Frontal cortex (tissue), 4 donors: ENCODE results near the gene ABCB8. TPM values are rescaled to one million over a fixed set of nuclear protein-coding genes. Genes with fewer than 3 reads are reported as not detected.
"Not testable (repeated sequence)": the region's sequence is repeated elsewhere in the genome, so short reads cannot be mapped to it uniquely, and the experiment has no call there.

Source experiments
- DNase-seq, 2 donors: peaks; one replicate each; pipeline ENCODE4 v3.0.0; 2012; ENCODE audit warnings: low spot score in 2 of 2
- FAIRE-seq: peaks from 2 replicates; lab custom pipeline; 2012; peaks lifted over from hg19 to GRCh38; lab: Jason Lieb, UNC
- total RNA-seq: library from RNA; depleted of rRNA; stranded (reverse); fragments of >200 nt; gene quantifications from one replicate; pipeline ENCODE4 v1.2.3, GENCODE V29; 2014
- donor health status: control.
- donor health status: control.
- donor health status: control.

The ABCB8 gene
- total RNA-seq, 1 donor from 2014 or later = 22.8 TPM

DNA sequence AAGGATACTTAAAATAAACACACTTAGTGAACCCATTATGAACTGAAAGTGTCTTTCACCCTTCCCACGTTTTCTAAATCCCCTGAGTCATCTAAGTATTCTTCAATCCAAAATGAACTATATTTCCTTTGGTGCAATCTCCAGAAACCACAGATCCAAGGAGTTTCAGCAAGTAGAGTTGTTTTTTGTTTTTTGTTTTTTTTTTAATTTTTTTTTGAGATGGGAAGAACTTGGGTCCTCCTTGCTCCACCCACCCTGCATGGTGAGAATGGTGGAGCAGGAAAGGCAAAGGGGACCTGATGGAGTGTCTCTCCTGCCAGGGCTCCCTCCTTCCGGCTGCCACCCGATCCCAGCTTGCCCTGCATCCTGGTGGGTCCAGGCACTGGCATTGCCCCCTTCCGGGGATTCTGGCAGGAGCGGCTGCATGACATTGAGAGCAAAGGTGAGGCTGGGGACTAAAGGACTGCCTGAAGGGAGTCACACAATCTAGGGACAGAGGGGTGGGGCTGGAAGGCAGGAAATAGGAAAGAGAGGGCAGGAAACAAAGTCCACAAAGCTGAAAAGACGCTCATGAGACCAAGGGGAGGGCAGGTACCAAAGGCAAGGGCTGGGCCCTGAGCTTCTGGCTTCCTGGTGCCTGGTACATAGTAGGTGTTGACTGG lies 16.1 kb upstream of the ABCB8 start:
- no peak for DNase-seq
- no peak for FAIRE-seq

DNA sequence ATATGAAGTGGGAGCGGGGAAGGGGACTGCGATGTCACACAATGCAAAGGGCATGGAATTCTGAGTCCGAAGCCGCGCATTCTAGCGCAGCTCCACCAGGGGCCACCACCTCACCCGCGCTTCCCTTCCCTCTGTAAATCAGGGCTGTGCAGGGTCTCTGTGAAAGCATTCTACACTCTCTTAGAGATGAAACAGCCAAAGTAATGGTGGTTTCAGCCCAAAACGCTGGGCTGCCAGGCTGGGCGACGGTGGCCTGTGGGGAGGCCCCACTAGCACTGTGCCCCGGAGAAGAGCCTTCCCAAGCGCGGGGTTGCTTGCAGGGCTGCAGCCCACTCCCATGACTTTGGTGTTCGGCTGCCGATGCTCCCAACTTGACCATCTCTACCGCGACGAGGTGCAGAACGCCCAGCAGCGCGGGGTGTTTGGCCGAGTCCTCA lies 15.3 kb upstream of the ABCB8 start:
- no peak for FAIRE-seq
- peak in 1 of 2 donors; percentile 62 for DNase-seq

DNA sequence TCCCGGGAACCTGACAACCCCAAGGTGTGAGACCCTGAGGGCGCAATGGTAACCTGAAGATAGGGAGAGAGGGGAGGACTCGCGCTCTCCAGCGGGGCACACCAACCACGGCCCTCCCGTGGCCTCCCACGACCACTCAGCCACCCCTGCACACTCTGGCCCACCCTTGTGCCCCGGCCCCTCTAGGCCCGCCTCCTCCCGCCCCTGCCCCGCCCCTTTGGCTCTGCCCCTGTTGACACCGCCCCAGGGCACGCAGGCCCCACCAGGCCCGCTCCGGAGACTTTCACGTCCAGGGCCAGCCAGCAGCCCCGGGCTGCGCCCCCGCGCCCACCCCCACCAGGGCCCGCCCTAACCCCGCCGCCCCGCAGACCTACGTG lies 14.9 kb upstream of the ABCB8 start:
- DNase-seq (no peak), FAIRE-seq (no peak)

DNA sequence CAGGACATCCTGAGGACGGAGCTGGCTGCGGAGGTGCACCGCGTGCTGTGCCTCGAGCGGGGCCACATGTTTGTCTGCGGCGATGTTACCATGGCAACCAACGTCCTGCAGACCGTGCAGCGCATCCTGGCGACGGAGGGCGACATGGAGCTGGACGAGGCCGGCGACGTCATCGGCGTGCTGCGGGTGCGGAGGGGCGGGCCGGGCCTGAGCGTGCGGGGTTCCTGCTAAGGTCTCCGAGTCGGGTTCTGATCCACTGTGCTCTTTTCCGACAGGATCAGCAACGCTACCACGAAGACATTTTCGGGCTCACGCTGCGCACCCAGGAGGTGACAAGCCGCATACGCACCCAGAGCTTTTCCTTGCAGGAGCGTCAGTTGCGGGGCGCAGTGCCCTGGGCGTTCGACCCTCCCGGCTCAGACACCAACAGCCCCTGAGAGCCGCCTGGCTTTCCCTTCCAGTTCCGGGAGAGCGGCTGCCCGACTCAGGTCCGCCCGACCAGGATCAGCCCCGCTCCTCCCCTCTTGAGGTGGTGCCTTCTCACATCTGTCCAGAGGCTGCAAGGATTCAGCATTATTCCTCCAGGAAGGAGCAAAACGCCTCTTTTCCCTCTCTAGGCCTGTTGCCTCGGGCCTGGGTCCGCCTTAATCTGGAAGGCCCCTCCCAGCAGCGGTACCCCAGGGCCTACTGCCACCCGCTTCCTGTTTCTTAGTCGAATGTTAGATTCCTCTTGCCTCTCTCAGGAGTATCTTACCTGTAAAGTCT lies 14.3 kb upstream of the ABCB8 start:
- DNase-seq = peak; percentile 78 to 86
- FAIRE-seq = no peak

DNA sequence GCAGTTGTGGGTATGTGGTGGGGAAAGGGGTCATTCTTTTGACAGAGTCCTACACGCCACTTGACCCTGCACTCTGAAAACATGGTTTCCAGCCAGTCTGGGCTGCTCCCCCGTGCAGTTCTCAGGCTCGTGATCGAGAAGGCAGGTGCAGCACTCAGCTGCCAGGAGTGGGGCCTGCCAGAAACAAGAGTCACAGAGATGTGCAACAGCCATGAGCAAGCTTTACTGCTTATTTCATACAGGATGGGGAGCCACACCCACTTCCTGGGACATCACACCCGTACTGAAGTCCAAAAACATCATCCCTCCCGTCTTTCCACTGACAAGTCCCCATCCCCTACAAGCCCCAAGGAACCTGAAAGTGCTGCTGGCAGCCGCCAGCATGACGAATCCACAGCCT lies 13.3 kb upstream of the ABCB8 start:
- FAIRE-seq (no peak), DNase-seq (no peak)

GRCh38 chr7:151015967-151016366 lies 12.3 kb upstream of the ABCB8 start:
- no peak for FAIRE-seq

DNA sequence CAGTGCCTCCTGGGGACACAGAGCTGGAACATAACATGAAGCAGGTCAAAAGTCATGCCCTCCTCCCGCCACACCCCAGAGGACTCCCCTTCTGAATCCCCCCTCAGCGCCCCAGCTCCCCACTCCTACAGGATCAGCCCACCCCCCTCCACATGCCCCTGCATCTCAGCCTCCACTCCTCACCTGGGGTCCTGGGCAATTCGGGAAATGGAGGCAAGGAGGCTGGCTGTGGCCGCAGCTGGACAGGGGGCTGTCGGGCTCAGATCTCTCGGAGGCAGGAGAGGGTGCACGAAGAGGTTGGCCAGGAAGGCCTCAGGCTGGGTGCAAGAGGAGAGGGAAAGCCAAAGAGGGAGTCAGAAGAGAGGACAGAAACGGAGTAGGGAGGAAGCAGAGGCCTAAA lies 11.7 kb upstream of the ABCB8 start:
- DNase-seq (no peak), FAIRE-seq (no peak)

More at GRCh38 chr7:151015967-151016366, 12.3 kb upstream of the ABCB8 start:
- no peak for DNase-seq

DNA sequence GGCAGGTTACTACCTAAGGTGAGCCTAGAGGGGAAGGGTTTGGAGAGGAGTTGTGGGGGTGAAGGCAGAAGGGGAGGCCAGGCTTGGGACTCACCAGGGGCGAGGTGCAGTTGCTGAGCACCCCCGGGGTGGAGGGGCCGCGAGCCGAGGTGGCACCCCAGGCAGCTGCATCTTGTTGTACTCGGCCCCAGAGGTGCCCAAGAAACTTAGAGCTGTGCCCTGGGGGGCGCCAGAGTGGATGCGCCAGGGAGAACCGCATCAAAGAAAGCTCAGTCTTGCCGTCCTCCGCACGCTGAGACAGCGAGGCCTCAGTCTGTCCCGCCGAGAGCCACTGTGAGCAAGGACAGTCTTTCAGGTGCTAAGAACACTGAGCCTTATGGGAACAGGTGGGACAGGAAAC lies 11.3 kb upstream of the ABCB8 start:
- FAIRE-seq (no peak), DNase-seq (no peak)

DNA sequence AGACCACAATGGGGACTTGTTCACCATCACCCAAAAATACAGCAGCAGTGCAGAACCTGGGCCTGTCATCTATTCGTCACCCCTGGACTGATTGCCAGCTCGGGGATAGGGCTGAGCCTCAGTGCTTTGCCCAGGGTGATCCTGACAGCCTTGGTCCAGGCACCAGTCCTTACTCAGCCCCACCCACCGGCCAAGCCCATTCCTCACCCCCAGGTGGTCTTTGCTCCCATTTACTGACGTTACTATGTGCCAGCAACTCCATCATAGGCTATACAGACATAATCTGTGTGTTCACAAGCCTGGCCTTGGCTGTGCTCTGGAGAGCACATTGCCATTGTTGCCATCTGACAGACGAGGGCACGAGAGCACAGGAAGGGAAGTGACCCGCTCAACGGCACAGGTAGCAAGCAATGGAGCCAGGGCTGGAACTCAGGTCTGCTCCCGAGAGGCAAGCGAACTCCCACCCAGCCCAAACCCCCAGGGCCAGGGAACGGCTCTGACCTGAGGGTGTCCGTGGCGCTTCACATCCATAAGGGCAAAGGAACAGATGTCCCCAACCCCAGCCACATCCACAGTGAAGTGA lies 10.8 kb upstream of the ABCB8 start:
- no peak for FAIRE-seq
- no peak for DNase-seq

DNA sequence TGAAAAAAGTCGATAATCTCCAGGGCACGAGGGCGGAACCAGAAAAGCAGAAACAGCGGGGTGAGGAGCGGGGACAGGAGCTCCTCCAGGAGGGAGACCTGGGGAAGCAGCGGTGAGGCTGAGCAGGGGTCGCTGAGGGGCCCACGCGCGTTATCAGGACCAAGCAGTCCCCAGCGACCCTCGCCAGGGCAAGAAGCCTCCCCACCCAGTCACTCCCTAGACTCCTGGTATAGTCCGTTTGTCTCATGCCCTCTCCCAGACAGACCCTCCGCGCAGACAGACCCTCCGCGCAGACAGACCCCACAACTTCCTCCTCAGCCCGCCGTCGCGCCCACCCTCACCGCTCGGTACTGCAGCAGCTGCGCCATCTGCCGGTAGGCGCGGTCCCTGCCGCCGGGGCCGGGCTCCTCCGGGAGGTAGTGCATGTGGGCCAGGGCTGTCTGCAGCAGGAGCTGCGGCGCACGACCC lies 10.3 kb upstream of the ABCB8 start:
- FAIRE-seq (no peak), DNase-seq (peak; percentile 66 to 75)

- FAIRE-seq = no peak
- DNase-seq = no peak
Observed at GRCh38 chr7:151018421-151019129, 9.7 kb upstream of the ABCB8 start.

DNA sequence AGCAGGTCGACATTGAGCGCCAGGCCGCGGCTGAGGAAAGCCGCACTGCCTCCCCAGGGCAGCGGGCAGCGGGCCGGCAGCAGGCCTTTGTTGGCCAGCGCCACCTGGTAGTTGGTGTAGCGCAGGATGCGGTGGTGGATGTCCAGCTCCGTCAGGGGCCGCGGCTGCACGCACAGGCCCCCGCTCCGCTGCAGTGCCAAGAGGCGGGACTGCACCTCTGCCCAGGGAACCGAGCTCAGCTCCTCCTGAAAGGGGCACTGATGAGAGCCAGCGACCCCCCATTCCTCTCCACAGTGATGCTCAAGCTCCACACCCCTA lies 9.2 kb upstream of the ABCB8 start:
- DNase-seq (no peak), FAIRE-seq (no peak)

GRCh38 chr7:151020231-151020630 lies 8.0 kb upstream of the ABCB8 start:
- FAIRE-seq (no peak), DNase-seq (no peak)

DNA sequence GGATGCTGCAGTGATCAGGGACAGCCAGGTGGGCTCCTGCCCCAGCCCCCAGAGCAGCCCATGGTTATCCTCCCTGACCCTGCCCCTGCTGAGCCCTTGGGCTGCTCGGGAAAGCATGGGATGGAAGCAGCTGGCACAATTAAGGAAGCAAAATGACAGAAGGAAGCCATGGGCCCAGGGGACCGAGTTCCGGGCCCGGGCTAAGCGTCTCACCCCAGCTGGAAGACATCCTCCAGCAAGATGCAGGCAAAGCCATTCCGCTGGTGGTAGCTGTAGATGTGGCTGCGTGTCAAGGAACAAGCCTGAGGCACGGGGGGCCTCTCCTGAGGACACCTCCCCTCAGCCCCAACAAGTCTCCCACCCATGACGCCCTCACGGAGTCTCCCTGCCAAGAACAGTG lies 5.0 kb upstream of the ABCB8 start:
- FAIRE-seq (no peak), DNase-seq (no peak)

DNA sequence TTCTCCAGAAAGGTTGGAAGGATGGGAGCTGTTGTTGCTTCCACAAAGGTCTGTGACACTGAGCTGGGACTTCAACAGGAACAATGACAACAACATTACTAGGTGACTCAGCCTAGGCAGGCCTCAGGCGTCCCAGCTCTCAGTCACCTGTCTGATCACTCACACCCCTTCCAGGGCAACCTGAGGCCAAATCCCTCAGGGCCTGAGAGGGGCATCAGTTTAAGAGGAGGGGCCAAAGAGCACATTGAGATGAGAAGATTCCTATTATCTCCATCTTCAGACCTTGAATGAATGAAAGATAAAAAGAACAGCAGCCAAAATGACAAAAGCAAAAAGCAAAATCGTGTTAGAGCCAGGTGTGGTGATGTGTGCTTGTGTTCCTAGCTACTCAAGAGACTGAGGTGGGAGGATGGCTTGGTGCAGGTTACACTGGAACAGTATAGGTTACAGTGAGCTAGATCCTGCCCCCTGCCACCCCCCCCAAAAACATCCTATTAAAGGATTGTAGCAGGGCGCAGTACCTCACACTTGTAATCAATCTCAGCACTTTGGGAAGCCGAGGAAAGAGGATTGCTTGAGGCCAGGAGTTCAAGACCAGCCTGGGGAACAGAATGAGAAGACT lies 3.7 kb upstream of the ABCB8 start, which contains the start of gene ATG9B:
Gene ATG9B, minus strand, starts transcription at position 60 of the 622 bp plus-strand sequence. CDS start 71 bp downstream, outside the sequence.
- no peak for DNase-seq
- no peak for FAIRE-seq

- DNase-seq = no peak
- FAIRE-seq = no peak
Observed at GRCh38 chr7:151025924-151026671, 2.2 kb upstream of the ABCB8 start.

DNA sequence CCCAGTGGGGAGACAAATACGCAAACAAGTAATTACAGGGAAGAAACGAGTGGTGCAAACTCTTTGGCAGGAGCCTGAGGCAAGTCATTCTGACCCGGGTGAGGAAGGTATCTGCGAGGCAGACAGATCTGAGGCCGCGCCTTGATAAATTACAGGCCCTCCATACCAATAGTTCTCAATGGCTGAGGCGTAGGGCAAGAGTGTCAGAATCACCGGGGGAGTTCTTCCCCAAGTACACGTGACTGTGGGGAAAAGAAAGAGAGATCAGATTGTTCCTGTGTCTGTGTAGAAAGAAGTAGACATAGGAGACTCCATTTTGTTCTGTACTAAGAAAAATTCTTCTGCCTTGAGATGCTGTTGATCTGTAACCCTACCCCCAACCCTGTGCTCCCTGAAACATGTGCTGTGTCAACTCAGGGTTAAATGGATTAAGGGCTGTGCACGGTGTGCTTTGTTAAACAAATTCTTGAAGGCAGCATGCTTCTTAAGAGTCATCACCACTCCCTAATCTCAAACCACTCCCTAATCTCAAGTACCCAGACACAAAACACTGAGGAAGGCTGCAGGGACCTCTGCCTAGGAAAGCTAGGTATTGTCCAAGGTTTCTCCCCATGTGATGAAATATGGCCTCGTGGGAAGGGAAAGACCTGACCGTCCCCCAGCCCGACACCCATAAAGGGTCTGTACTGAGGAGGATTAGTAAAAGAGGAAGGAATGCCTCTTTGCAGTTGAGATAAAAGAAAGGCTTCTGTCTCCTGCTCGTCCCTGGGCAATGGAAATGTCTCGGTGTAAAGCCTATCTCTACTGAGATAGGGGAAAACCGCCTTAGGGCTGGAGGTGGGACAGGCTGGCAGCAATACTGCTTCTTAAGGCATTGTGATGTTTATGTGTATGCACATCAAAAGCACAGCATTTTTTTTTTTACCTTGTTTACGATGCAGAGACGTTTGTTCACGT lies 1.2 kb upstream of the ABCB8 start:
- not testable (repeated sequence) for FAIRE-seq, DNase-seq

DNA sequence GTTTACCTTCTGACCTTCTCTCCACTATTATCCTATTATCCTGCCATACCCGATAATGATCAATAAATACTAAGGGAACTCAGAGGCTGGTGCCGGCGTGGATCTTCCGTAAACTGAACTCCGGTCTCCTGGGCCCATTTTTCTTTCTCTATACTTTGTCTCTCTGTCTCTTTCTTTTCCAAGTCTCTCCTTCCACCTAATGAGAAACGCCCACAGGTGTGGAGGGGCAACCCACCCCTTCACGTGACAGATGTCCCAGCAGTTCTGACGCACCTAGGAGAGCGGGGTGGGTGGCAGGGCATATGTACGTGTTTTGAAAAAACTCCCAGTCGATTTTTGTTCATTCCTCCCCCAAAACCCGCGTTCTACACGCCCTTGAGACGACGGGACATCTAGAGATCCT lies 521 bp upstream of the ABCB8 start:
- not testable (repeated sequence) for FAIRE-seq

More for the DNA sequence above, 521 bp upstream of the ABCB8 start:
- DNase-seq = not testable (repeated sequence)
